Measurements from ENCODE around the gene SPDYE1. TPM values are rescaled to one million over a fixed set of nuclear protein-coding genes. Genes with fewer than 3 reads are reported as not detected.

The SPDYE1 gene
- polyA plus RNA-seq, 1 donor (not counting 4 experiments of a cell fraction or from before 2014, with no cell fraction given): not detected

DNA sequence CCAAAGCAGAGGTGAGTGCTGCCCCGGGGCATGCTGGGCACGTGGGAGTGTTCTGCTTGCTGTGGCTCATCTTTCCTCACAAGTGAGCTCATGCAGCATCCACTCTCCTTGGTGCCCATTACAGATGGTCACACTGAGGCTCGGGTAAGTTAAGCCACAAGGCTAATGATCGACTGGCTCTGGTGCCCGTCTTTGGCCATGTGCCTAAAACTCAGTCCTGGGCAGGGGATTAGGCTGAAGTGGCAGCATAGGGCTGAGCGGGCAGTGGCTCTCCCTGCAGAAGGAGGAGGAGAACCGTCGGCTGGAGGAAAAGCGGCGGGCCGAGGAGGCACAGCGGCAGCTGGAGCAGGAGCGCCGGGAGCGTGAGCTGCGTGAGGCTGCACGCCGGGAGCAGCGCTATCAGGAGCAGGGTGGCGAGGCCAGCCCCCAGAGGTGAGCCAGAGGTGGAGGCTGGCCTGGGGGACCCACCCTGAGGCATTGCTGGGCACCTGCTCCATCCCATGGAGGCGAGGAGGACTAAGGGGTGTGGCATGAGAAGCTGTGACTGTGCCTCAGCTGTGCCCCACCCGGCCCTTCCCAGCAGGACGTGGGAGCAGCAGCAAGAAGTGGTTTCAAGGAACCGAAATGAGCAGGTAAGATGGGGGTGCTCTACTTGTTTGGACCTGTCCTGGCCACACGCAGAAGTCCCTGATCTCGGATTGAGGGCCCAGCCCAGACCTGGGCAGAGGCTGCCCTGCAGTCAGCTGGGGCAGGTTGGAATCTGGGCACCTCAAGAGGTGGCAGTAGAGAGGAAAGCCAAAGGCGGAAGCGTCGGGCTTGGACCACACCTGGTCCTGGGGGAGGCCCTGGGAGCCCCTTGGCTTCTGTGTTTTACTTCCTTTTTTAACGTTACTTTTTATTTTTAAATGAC, 60.4 kb downstream of the SPDYE1 start:
- Histone ChIP-seq H3K4me3 (ENCODE audit: control insufficient read depth in 2 of 3, extremely low read depth in 1 of 3, insufficient read depth in 2 of 3, low read depth in 1 of 3, low read length in 3 of 3) (no peak overlapping the region), H3K27ac (ENCODE audit: control insufficient read depth, insufficient read depth, low read length) (no peak overlapping the region), H3K79me2 (ENCODE audit: control insufficient read depth, insufficient read depth, low read length) (peaks cover 5% of the 10 kb centered on the region), H3K27me3 (ENCODE audit: control insufficient read depth, extremely low read depth, insufficient read depth, low read length) (no peaks in the 10 kb centered on the region), H3K9me3 (ENCODE audit: control insufficient read depth, low read depth, low read length) (no peaks in the 10 kb centered on the region), H3K4me2 (ENCODE audit: control insufficient read depth, extremely low read depth, insufficient read depth, low read depth, low read length) (no peak overlapping the region), H4K20me1 (ENCODE audit: control insufficient read depth, extremely low read depth, insufficient read depth, low read length) (peaks cover 6% of the 10 kb centered on the region), H3K9ac (ENCODE audit: control insufficient read depth, extremely low read depth, insufficient read depth, low read length) (no peak overlapping the region), H3K4me1 (ENCODE audit: control insufficient read depth, extremely low read depth, insufficient read depth, low read length) (peaks cover 3% of the 10 kb centered on the region), H2AFZ (ENCODE audit: control insufficient read depth, low read length) (no peak overlapping the region), H3K36me3 (ENCODE audit: control insufficient read depth in 2 of 2, extremely low read depth in 1 of 2, insufficient read depth in 2 of 2, low read length in 2 of 2) (peaks cover 48 to 55% of the 10 kb centered on the region in 2 experiments), H3K9me1 (ENCODE audit: control insufficient read depth, extremely low read depth, insufficient read depth, low read length) (no peaks in the 10 kb centered on the region)
- FAIRE-seq: no peak
- TF ChIP-seq, protein P1, sequence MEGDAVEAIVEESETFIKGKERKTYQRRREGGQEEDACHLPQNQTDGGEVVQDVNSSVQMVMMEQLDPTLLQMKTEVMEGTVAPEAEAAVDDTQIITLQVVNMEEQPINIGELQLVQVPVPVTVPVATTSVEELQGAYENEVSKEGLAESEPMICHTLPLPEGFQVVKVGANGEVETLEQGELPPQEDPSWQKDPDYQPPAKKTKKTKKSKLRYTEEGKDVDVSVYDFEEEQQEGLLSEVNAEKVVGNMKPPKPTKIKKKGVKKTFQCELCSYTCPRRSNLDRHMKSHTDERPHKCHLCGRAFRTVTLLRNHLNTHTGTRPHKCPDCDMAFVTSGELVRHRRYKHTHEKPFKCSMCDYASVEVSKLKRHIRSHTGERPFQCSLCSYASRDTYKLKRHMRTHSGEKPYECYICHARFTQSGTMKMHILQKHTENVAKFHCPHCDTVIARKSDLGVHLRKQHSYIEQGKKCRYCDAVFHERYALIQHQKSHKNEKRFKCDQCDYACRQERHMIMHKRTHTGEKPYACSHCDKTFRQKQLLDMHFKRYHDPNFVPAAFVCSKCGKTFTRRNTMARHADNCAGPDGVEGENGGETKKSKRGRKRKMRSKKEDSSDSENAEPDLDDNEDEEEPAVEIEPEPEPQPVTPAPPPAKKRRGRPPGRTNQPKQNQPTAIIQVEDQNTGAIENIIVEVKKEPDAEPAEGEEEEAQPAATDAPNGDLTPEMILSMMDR (optimal IDR thresholded peaks at IDR 0.05 in 1 of 3, IDR thresholded peaks at IDR 0.05 in 1 of 3, conservative IDR thresholded peaks at IDR 0.05 in 1 of 3; ENCODE audit: extremely low read depth in 1 of 3, insufficient read depth in 2 of 3, low read length in 3 of 3): peak in 1 of 3 experiments; percentile 4
- no peak for TF ChIP-seq EZH2 (IDR thresholded peaks at IDR 0.05; ENCODE audit: low read length)
- dilution Hi-C loops (cut with MboI; ENCODE audit: extremely low pct_ligation_motif_present, low sequenced_read_pairs): no loop called here
- DNase-seq (ENCODE audit: low read depth, low spot score): no peak

GRCh38 chr7:44058759-44059218, 61.1 kb downstream of the SPDYE1 start:
- Histone ChIP-seq H3K27ac (ENCODE audit: control insufficient read depth, insufficient read depth, low read length) (no peak overlapping the region), H3K9me1 (ENCODE audit: control insufficient read depth, extremely low read depth, insufficient read depth, low read length) (no peaks in the 10 kb centered on the region), H3K36me3 (ENCODE audit: control insufficient read depth in 2 of 2, extremely low read depth in 1 of 2, insufficient read depth in 2 of 2, low read length in 2 of 2) (peaks cover 48 to 55% of the 10 kb centered on the region in 2 experiments), H3K4me2 (ENCODE audit: control insufficient read depth, extremely low read depth, insufficient read depth, low read depth, low read length) (no peak overlapping the region), H4K20me1 (ENCODE audit: control insufficient read depth, extremely low read depth, insufficient read depth, low read length) (peaks cover 6% of the 10 kb centered on the region), H3K27me3 (ENCODE audit: control insufficient read depth, extremely low read depth, insufficient read depth, low read length) (no peaks in the 10 kb centered on the region), H3K9me3 (ENCODE audit: control insufficient read depth, low read depth, low read length) (no peaks in the 10 kb centered on the region), H3K4me3 (ENCODE audit: control insufficient read depth in 2 of 3, extremely low read depth in 1 of 3, insufficient read depth in 2 of 3, low read depth in 1 of 3, low read length in 3 of 3) (no peak overlapping the region), H3K79me2 (ENCODE audit: control insufficient read depth, insufficient read depth, low read length) (peaks cover 5% of the 10 kb centered on the region), H3K4me1 (ENCODE audit: control insufficient read depth, extremely low read depth, insufficient read depth, low read length) (peaks cover 3% of the 10 kb centered on the region), H2AFZ (ENCODE audit: control insufficient read depth, low read length) (no peak overlapping the region), H3K9ac (ENCODE audit: control insufficient read depth, extremely low read depth, insufficient read depth, low read length) (no peak overlapping the region)
- dilution Hi-C loops (cut with MboI; ENCODE audit: extremely low pct_ligation_motif_present, low sequenced_read_pairs): no loop called here
- TF ChIP-seq, protein P1 (optimal IDR thresholded peaks at IDR 0.05 in 1 of 3, IDR thresholded peaks at IDR 0.05 in 1 of 3, conservative IDR thresholded peaks at IDR 0.05 in 1 of 3; ENCODE audit: extremely low read depth in 1 of 3, insufficient read depth in 2 of 3, low read length in 3 of 3): no peak
- TF ChIP-seq EZH2 (IDR thresholded peaks at IDR 0.05; ENCODE audit: low read length): no peak
- no peak for DNase-seq (ENCODE audit: low read depth, low spot score)
- FAIRE-seq: no peak

Data from keratinocyte (primary cell).